ENCODE measurements around the gene ENPP6. TPM values are rescaled to one million over a fixed set of nuclear protein-coding genes. Genes with fewer than 3 reads are reported as not detected.

Gene ENPP6
- polyA plus RNA-seq, 1 of the 3 experiments (the other 2 are of a cell fraction), result not detected

- Histone ChIP-seq H3K79me2 (ENCODE audit: insufficient read depth) (no peaks in the 10 kb centered on the region), H3K4me2 (no peak overlapping the region), H3K36me3 (replicated peaks in 1 of 2; ENCODE audit: control insufficient read depth in 1 of 2, insufficient read depth in 2 of 2, low read length in 1 of 2) (no peaks in the 10 kb centered on the region), H3K4me3 (ENCODE audit: low read depth in 2 of 2, low read length in 1 of 2) (no peak overlapping the region), H3K27me3 (ENCODE audit: insufficient read depth) (no peaks in the 10 kb centered on the region), H3K9me2 (no peaks in the 10 kb centered on the region), H3K9me3 (no peaks in the 10 kb centered on the region), H3K27ac (ENCODE audit: low read depth in 2 of 2, low read length in 1 of 2) (no peak overlapping the region), H3F3A (replicated peaks; ENCODE audit: insufficient read depth) (no peaks in the 10 kb centered on the region), H3K4me1 (ENCODE audit: control insufficient read depth in 1 of 2, insufficient read depth in 2 of 2, low read depth in 1 of 2, low read length in 1 of 2) (no peaks in the 10 kb centered on the region), H3K9ac (no peak overlapping the region), H2AFZ (ENCODE audit: low read depth) (no peak overlapping the region), H4K20me1 (ENCODE audit: insufficient read depth) (no peaks in the 10 kb centered on the region)
- ChIA-PET CTCF (interaction anchor here (1.2 kb wide), 1 partner anchor 98 kb away, joined by 3 read pairs; no protein-coding TSS in a partner anchor), POLR2A (no interaction called here)
- TF ChIP-seq IRF3 (IDR thresholded peaks at IDR 0.05; ENCODE audit: low read depth, low read length) (no peak), MXI1 (IDR thresholded peaks at IDR 0.05; ENCODE audit: low read depth, low read length) (no peak), JUND (IDR thresholded peaks at IDR 0.05) (no peak), NRF1 (IDR thresholded peaks at IDR 0.05; ENCODE audit: low read depth, low read length) (no peak), TCF12 (IDR thresholded peaks at IDR 0.05) (no peak), GABPA (IDR thresholded peaks at IDR 0.05; ENCODE audit: low read depth) (no peak), RAD21 (IDR thresholded peaks at IDR 0.05; ENCODE audit: low read length) (no peak), RFX5 (IDR thresholded peaks at IDR 0.05; ENCODE audit: low read length) (no peak), FOXJ3 (CRISPR knock-in tag; IDR thresholded peaks at IDR 0.05) (no peak), EZH2phosphoT487 (IDR thresholded peaks at IDR 0.05; ENCODE audit: borderline replicate concordance, low read depth) (no peak), TAF1 (IDR thresholded peaks at IDR 0.05; ENCODE audit: borderline replicate concordance, low read depth, low read length) (no peak), RCOR1 (IDR thresholded peaks at IDR 0.05; ENCODE audit: low read length) (no peak), GATA2 (CRISPR knock-in tag; IDR thresholded peaks at IDR 0.05) (no peak), CTCF (IDR thresholded peaks at IDR 0.05) (no peak), USF2 (IDR thresholded peaks at IDR 0.05; ENCODE audit: borderline replicate concordance, low read depth, low read length) (no peak), ELF1 (IDR thresholded peaks at IDR 0.05) (no peak)
- no peak for DNase-seq
- 62% methylated on average over 6 of the region's 6 CpGs for WGBS (ENCODE audit: low lambda C conversion rate)
Observed at GRCh38 chr4:184058026-184058425, 159.6 kb downstream of the ENPP6 start.

- no peak for DNase-seq
- POLR2A ChIA-PET, result no interaction called here
Observed at GRCh38 chr4:184056877-184057276, 160.8 kb downstream of the ENPP6 start.

More at GRCh38 chr4:184056877-184057276, 160.8 kb downstream of the ENPP6 start:
- no peak overlapping the region for H3K4me3 ChIP-seq (ENCODE audit: low read depth in 2 of 2, low read length in 1 of 2)
- H3F3A ChIP-seq (replicated peaks; ENCODE audit: insufficient read depth), result no peaks in the 10 kb centered on the region
- no peaks in the 10 kb centered on the region for H3K36me3 ChIP-seq (replicated peaks in 1 of 2; ENCODE audit: control insufficient read depth in 1 of 2, insufficient read depth in 2 of 2, low read length in 1 of 2)
- no peaks in the 10 kb centered on the region for H4K20me1 ChIP-seq (ENCODE audit: insufficient read depth)
- no peaks in the 10 kb centered on the region for H3K9me3 ChIP-seq
- H3K79me2 ChIP-seq (ENCODE audit: insufficient read depth), result no peaks in the 10 kb centered on the region
- 56% methylated on average over 10 of the region's 14 CpGs for WGBS (ENCODE audit: low lambda C conversion rate)
- no peak overlapping the region for H3K4me2 ChIP-seq
- CTCF ChIA-PET, result interaction anchor here (0.8 to 2.5 kb wide), 3 partner anchors 12 to 97 kb away, joined by 3 to 8 read pairs (median 3); no protein-coding TSS in a partner anchor
- no peaks in the 10 kb centered on the region for H3K4me1 ChIP-seq (ENCODE audit: control insufficient read depth in 1 of 2, insufficient read depth in 2 of 2, low read depth in 1 of 2, low read length in 1 of 2)
- no peak overlapping the region for H2AFZ ChIP-seq (ENCODE audit: low read depth)
- H3K9ac ChIP-seq, result no peak overlapping the region
- TF ChIP-seq EP300 (IDR thresholded peaks at IDR 0.05; ENCODE audit: borderline replicate concordance in 1 of 2, low read depth in 1 of 2, low read length in 1 of 2) (no peak), ZBTB33 (IDR thresholded peaks at IDR 0.05; ENCODE audit: borderline replicate concordance, low read depth) (no peak)
- H3K27ac ChIP-seq (ENCODE audit: low read depth in 2 of 2, low read length in 1 of 2), result no peak overlapping the region
- H3K9me2 ChIP-seq, result no peaks in the 10 kb centered on the region
- H3K27me3 ChIP-seq (ENCODE audit: insufficient read depth), result no peaks in the 10 kb centered on the region

All from SK-N-SH (cell line).